GM21619 (cell line): ENCODE data around the gene CTBP1.
A peak's percentile ranks its signal among the peaks of the same experiment; 100 is the strongest.

Experiments
- ATAC-seq: cut with Tn5 transposase; IDR thresholded peaks from one replicate; pipeline ENCODE4 v1.9.1; 2021; ENCODE audit not compliant: unreplicated experiment

CTBP1 gene

DNA sequence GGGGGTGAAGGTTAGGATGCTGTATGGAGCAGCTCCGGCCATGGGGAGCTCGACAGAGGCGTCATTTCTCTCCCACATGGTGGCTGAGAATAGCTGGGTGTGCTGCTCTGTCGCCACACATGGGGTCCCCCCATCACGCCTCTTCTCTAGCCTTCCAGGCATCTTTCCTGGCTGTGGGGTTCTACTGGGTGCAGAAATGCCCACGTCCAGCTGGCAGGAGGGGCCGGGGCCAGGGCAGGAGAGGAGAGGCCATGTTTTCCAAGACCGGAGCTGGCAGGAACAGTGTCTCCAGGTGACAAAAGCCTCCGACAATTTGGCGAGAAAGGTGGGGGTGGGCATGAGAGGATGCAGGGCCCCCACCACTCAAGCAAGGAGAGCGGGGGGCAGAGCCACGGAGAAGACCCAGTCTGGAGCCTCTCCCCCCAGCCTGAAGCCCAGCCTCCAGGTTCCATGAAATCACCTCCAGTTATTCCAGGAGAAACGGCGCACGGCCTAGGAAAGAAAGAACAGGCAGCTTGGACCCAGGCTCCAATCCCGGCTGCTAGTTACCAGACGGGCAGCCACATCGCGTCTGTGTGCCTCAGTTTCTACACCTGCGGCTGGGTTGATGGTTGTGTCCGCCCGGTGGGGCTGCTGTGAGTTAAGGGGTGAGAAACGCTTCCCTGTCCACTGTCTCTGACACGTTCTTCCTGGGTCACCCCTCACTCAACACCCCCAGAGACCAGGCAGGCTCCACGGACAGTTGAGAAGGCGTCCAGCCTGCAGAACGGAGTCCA is 49.2 kb downstream of the CTBP1 start:
- no peak for ATAC-seq

DNA sequence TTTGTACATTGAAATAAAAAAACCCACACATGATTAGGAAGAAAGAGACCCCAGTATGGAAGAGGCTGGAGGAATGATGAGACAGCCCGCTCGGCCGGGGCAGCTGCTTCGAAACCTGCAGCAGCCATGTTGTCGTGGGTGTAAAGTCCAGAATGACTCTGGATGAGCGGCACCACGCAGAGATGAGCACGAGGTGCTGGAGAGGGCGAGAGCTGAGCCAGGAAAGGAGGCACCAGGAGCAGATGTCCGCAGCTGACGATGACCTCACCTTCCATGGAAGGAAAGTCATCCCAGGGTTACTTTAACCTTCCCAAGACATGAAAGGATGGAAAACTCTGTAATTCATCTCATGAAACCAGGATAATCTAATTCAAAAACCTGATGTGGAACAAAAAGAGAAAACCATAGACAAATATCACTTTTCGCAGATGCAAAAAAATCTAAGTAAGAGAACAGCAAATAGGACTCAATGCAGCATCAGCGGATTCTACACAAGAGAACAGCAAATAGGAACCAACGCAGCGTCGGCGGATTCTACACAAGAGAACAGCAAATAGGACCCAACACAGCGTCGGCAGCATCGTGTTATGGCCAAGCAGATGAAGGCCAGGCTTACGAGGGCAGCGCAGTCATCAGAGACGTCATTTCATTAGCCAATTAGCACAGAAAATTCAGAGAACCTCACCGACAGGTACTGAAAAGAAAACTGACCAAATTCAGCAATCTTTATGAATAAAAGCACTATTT is 50.7 kb downstream of the CTBP1 start:
- ATAC-seq, result no peak

DNA sequence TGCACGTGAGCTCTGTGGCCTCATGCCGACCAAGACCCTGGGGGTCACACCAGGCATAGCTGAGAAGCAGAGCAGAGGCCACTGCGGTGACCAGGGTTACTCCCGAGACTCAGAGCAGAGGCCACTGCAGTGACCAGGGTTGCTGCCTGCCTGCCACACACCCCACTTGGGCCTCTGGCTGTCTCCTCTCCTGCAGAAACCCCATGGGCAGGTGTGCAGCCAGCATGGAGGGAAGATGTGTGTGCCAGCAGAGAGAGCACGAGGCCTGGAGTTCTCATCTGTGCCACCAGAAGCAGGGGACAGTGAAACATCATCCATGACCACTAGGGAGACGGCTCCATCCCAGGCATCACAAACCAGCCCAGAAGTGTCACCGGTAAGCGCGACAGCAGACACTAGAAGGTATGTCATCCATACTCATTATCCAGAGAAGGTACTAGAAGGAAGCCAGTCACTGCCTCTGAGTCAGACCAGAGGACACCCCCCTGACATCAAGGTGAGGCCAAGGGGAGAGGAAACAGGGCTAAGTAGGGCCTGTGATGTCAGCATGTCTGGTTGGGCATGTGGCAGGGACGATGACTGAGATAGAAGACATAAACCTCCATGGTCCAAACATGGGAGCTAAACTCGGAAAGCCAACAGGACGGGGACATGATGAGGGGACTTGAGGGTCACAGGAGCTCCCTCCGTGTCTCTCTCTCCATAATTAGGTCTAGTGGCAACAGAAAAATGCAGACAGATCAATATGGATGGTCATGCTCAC is 52.3 kb downstream of the CTBP1 start:
- no peak for ATAC-seq

DNA sequence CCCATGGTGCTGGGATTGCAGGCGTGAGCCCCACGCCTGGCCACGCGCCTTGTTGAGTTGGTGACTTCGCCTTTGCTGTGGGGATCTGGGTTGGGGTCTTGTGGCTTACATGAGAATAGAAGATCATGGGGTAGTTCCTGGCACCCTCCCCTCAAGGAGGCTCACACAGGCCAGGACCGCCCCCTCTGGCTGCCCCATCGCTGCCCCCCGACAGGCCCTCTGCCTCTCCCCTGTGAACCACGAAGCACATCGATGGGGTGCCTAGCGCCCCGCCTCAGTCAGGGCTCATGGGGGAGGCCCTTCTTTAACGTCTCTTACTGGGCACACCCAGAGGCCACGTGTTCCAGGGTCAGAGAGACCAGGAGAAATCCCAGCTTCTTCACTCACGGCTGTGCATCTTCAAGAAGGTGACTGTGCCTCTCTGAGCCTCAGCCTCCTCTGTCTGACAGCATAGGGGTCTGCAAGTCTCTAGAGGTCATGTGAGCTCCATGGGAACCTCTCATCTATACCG is 53.0 kb downstream of the CTBP1 start:
- ATAC-seq, result no peak

- no peak for ATAC-seq
These were observed 53.7 kb downstream of the CTBP1 start for GRCh38 chr4:1195109-1195671.

GRCh38 chr4:1194010-1194900 is 54.7 kb downstream of the CTBP1 start:
- ATAC-seq, result no peak

- no peak for ATAC-seq
These were observed 55.5 kb downstream of the CTBP1 start for GRCh38 chr4:1193206-1194009.

DNA sequence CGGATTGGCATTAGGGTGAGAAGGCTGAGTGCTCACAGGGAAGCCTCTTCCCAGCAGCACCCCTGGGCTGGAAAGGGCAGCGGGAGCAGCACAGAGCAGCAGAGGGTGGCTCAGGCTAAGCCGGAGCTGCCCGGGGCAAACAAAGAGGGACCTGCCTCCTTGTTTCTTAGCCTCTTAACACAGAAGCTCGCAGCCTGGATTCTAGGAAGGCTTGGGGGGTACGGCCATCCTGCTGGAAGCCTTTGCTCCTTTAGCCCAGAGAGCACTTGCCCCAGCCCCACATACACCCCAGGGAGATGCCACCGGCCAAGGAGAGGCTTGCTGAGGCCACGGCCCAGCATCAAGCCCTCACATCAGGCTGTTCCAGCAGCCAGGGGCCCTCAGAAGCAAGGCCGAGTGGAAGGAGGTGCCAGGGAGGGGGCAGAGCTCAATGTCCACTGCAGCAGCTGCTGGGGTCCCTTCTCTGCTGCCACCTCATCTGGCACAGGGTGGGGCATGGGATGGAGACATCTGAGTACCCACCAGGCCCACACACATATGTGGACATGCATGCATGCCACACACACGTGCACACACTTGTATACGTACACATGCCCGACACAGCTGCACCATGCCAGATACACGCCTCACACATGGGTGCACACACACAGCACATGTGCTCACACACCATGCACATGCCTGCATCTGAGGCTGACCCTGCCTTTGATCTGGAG is 56.3 kb downstream of the CTBP1 start:
- no peak for ATAC-seq

DNA sequence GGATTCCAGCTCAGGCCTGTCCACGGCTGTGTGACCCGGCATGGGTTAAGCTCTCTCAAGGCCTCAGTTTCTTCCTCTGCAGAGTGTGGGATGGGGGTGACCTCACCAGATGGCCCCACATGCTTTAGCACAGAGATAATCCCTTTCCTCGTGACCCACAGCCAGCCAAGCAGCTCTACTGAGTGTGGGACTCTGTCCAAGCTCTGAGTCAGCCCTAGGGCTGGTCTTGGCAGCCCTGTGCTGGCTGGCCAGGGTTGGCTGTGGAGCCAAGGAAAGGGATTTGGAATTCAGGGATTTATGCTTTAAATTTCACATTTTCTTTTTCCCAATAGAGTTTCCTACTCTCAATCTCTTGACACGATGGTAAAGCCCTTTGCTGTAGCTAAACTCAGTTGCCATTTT is 56.8 kb downstream of the CTBP1 start:
- ATAC-seq, result no peak

DNA sequence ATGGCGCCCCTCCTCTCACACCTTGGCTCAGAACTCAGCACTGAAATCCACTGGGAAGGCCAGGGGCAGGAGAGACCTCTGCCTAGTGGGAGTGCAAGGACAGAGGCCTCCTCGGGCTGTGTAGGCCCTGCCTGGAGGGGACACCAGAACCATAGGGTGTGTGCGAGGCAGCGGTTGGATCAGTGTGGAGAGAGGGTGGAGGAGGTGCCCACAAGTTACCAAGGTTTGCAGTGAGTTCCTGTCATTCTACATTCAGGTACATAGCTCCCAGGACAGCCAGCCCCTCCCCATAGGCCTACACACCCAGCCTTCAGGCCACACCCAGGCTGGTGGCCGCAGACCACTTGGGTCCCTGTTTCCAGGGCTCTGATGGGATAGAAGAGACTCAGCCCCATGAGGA is 57.3 kb downstream of the CTBP1 start:
- no peak for ATAC-seq

- ATAC-seq, result peak; percentile 45
These were observed 61.7 kb downstream of the CTBP1 start for GRCh38 chr4:1187182-1187581.

DNA sequence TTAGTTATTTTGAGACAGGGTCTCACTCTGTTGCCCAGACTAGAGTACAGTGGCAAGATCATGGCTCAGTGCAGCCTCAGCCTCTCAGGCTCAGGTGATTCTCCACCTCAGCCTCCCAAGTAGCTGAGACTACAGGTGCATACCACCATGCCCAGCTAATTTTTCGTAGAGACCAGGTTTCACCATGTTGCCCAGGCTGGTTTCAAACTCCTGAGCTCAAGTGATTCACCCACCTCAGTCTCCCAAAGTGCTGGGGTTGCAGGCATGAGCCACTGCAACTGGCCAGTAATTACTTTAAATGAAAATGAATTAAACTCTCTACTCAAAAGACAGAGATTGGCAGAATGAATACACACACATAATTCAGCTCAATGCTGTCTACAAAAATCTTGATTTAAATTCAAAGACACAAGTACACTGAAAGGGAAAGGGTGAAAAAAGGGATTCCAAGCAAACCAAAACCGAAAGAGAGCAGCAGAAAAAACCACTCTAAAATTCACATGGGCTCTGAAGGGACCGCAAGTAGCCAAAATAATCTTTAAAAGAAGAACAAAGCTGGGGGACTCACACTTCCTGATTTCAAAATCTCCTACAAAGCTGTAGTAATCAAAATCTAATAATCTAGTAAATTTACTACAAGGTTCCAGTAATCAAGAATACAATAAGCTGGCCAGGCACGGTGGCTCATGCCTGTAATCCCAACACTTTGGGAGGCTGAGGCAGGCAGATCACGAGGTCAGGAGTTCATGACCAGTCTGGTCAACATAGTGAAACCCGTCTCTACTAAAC is 64.8 kb downstream of the CTBP1 start:
- peak; percentile 53 for ATAC-seq

GRCh38 chr4:1182313-1182712 is 66.6 kb downstream of the CTBP1 start:
- no peak for ATAC-seq

GRCh38 chr4:1180663-1181062 is 68.3 kb downstream of the CTBP1 start:
- no peak for ATAC-seq

DNA sequence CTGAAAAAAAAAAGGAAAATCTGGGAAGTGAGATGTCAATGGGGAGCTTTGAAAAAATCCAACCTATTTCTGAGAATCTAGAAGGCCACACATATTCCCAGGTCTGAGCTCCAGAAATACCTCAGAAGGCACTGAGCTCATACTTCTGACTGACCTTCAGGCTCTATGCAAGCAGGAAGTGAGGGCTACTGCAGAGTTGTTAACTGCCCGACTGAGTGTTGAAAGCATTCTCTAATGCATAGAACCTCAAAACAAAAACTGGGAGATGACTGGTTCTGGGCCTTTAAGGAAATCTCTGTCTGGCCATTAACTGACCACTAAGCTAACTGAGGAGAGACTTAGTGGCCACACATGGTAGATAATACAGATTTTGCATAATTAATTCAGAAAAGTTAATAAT is 69.0 kb downstream of the CTBP1 start:
- ATAC-seq, result no peak

GRCh38 chr4:1179089-1179441 is 69.9 kb downstream of the CTBP1 start:
- no peak for ATAC-seq

- no peak for ATAC-seq
These were observed 70.4 kb downstream of the CTBP1 start for GRCh38 chr4:1178300-1179088.
